AG04449 (cell line): ENCODE data around the gene TNFRSF11A.
A peak's percentile ranks its signal among the peaks of the same experiment; 100 is the strongest.

Experiments
- CTCF ChIA-PET: fragments of 350-600 bp; formaldehyde crosslinking; extraction: SDS; loops from one replicate; lab custom pipeline; 2021; ENCODE audit warnings: antibody characterized with exemption; lab: Yijun Ruan, JAX
- POLR2A ChIA-PET: fragments of 400-600, 350-600 bp; formaldehyde crosslinking; extraction: SDS; loops from one replicate; lab custom pipeline; 2020; ENCODE audit warnings: antibody characterized with exemption, inconsistent platforms; lab: Yijun Ruan, JAX
- DNase-seq: peaks from one replicate; pipeline ENCODE4 v3.0.0-alpha.2; 2010; ENCODE audit warnings: low read depth, low spot score
- H3K4me3 ChIP-seq: 2 replicates; pipeline ENCODE4 v1.5.1; 2011; ENCODE audit warnings: low read depth, mild to moderate bottlenecking, control low read depth, low read length
- CTCF ChIP-seq: IDR thresholded peaks from one replicate; pipeline ENCODE4 v1.5.1; 2011; ENCODE audit warnings: mild to moderate bottlenecking, moderate library complexity, low read length, control low read depth, inconsistent platforms; ENCODE audit not compliant: insufficient read depth; ENCODE audit errors: missing control alignments

Gene TNFRSF11A

DNA sequence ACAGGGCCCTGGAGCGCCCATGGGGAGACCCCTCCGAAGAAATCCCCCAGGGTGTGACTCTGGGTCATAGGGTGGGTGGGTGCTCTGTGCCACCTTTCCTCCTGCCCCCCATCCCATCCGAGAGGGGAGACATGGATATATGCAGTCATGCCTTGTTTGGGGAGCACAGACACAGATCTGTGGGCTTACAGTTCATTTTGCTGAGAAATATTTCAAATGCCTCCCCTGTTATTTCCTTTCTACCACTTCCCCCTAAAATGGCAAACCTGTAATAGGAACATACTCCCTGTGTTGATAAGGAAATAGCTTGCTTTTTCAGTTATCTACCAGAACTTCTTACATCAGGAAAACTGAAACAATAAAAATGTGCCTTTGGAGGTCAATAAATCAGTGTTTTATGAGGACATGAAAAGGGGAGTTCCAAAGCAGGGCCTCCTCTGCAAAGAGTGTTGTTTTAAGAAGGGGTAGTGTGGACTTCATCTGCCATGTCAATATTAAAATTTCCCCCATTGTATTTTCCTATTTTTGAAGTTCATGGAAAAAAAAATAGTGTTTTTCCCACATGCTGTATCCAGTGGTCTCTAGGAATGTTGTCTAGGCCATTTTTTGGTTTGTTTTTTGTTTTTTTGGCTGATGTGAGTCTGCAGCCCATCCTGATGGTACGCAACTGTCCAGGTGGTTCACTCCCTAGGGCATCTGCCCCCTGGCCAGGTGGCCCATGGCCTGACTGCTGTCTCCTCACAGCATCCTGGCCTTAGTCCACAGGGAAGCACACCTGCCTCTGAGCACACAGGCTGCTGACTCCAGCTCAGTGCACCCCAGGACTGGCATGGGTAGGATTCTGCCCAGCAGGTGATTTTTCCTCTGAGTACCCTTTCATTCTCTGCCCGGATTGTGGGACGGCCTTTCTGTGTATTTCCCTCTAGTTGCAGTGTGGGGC lies 3.7 kb downstream of the TNFRSF11A start:
- DNase-seq: no peak
- ChIA-PET CTCF (interaction anchor here (0.8 kb wide), 1 partner anchor 13 kb away, joined by 4 read pairs; no protein-coding TSS in a partner anchor), POLR2A (no interaction called here)
- no peak overlapping the region for H3K4me3 ChIP-seq
- no peak for TF ChIP-seq CTCF

DNA sequence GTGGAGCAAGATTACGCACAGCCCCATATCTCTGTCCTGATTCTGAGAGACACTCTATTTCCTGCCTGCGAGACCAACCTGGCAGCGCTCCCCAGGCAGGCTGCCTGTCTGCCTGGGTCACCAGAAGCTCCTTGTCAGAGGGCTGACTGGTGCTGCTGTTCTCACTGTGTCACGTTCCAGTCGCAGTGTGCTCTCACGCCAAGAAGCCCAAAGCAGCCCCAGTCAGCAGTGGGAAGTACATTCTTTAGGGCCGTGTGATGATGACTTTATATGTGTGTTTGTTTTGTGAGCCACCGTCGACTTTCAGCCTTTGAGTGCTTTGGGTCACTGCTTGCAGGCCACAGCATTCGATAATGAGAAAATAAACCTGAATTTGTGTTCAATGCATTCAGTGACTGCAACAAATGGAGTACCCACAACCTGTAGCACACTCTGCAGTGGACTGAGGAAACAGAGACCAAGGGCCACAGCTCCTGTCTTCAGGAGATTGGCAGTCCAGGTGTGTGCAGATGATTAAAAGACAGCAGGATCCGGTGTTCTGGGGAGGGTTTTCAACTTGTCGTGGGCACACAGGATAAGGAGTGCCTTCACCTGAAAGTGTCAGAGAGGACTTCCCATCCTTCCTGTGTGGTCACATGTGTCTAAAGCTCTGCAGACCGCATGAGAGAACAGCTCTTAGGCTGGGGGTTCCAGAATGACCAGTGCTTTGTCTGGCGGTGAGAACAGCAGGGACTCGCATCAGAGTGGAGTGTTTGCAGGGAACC lies 4.8 kb downstream of the TNFRSF11A start:
- ChIA-PET CTCF (no interaction called here), POLR2A (no interaction called here)
- peak overlapping the region; percentile 8; the same call in 1 of the 2 replicates for H3K4me3 ChIP-seq
- DNase-seq: peak; percentile 33
- no peak for TF ChIP-seq CTCF

DNA sequence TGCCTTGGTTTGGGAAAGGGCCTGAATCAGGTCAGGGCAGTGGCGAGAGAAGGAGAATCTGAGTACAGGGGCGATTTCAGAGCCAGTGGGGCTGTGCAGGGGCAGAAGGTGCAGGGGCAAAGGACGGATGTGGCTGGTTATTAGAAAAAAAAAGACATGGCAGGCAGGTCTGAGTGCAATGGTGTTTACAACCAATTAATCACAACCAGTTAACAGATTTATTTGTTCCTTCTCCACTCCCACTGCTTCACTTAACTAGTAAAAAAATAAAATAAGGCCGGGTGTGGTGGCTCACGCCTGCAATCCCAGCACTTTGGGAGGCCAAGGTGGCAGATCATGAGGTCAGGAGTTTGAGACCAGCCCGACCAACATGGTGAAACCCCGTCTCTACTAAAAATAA lies 5.5 kb downstream of the TNFRSF11A start:
- ChIA-PET POLR2A (no interaction called here), CTCF (no interaction called here)
- no peak for DNase-seq
- no peak overlapping the region for H3K4me3 ChIP-seq
- no peak for TF ChIP-seq CTCF

- ChIA-PET CTCF (interaction anchor here (0.5 kb wide), 1 partner anchor 148 kb away, joined by 3 read pairs; no protein-coding TSS in a partner anchor), POLR2A (no interaction called here)
- no peak overlapping the region for H3K4me3 ChIP-seq
- no peak for TF ChIP-seq CTCF
- no peak for DNase-seq
Measured at GRCh38 chr18:62331581-62332356, 6.7 kb downstream of the TNFRSF11A start.

DNA sequence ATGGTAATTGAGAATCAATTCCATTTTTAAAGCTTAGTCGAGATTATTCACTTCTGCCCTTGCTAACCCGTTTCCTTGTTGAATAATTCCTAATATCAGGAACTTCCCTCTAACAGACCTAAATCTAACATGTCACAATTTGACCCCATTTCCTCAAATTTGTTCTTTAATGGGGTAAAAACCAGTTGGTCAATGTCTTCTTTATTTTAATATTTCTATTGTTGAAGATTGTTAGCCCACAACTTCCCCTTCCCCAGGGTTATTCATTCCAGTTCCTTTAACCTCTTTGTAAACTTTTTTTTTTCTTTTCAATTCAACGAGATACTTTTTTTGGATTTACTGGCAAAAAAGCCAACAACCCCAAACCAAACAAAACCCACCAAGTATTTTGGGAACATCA lies 7.3 kb downstream of the TNFRSF11A start:
- CTCF ChIA-PET: no interaction called here
- POLR2A ChIA-PET: no interaction called here
- no peak for TF ChIP-seq CTCF
- no peak overlapping the region for H3K4me3 ChIP-seq
- no peak for DNase-seq
